HEK293 (cell line): ENCODE measurements around the gene TFR2.

ENCODE experiments used
- CTCF ChIA-PET: fragments of 350-600 bp; formaldehyde crosslinking; extraction: SDS; loops from one replicate; lab custom pipeline; 2021; ENCODE audit warnings: antibody characterized with exemption; lab: Yijun Ruan, JAX
- POLR2A ChIA-PET: fragments of 300-600 bp; formaldehyde crosslinking; extraction: SDS; loops from one replicate; lab custom pipeline; 2020; ENCODE audit warnings: antibody characterized with exemption, inconsistent platforms; lab: Yijun Ruan, JAX
- H3K27ac ChIP-seq: fragments of 200-500 bp; sonication (Bioruptor generic); 2 replicates; pipeline ENCODE4 v1.5.1; 2014; ENCODE audit warnings: low read depth, low read length, control low read depth, inconsistent platforms; ENCODE audit errors: extremely low read depth
- H3K36me3 ChIP-seq, 2 experiments: fragments of 200-500 bp in 1 of 2; sonication (Bioruptor generic) in 1 of 2; 1 replicate in 1 of 2; 2 replicates in 1 of 2; pipeline ENCODE4 v1.5.1; 2014 to 2017; ENCODE audit warnings: inconsistent platforms in 2 of 2, low read length in 2 of 2; ENCODE audit not compliant: control insufficient read depth in 2 of 2, insufficient read depth in 1 of 2
- H3K4me1 ChIP-seq: fragments of 200-500 bp; sonication (Bioruptor generic); 2 replicates; pipeline ENCODE4 v1.5.1; 2014; ENCODE audit warnings: mild to moderate bottlenecking, low read length, inconsistent platforms; ENCODE audit not compliant: control insufficient read depth, insufficient read depth
- H3K4me3 ChIP-seq: 2 replicates; pipeline ENCODE4 v1.5.1; 2011; ENCODE audit warnings: low read depth, mild to moderate bottlenecking, control low read depth, low read length, moderate library complexity
- H3K9me3 ChIP-seq: fragments of 200-500 bp; sonication (Bioruptor generic); 2 replicates; pipeline ENCODE4 v1.5.1; 2014; ENCODE audit warnings: low read depth, low read length, inconsistent platforms; ENCODE audit not compliant: control insufficient read depth, insufficient read depth
- CTCF ChIP-seq: fragments of 450-650 bp; formaldehyde crosslinking; IDR thresholded peaks from 2 replicates; pipeline ENCODE4 v1.5.1; 2016; ENCODE audit warnings: missing biosample characterization, missing genetic modification characterization
- PRDM10 ChIP-seq: fragments of 450-650 bp; formaldehyde crosslinking; IDR thresholded peaks from 2 replicates; pipeline ENCODE4 v1.5.1; 2016; ENCODE audit warnings: missing biosample characterization, missing genetic modification characterization
- ZBTB11 ChIP-seq: fragments of 450-650 bp; formaldehyde crosslinking; conservative IDR thresholded peaks from 2 replicates; pipeline ENCODE4 v1.5.1; 2016; ENCODE audit warnings: low read depth, missing biosample characterization, missing genetic modification characterization
- ZBTB21 ChIP-seq: fragments of 450-650 bp; formaldehyde crosslinking; IDR thresholded peaks from 2 replicates; pipeline ENCODE4 v1.5.1; 2017; ENCODE audit warnings: missing biosample characterization, missing genetic modification characterization
- ZNF211 ChIP-seq: fragments of 450-650 bp; formaldehyde crosslinking; IDR thresholded peaks from 2 replicates; pipeline ENCODE4 v1.5.1; 2016; ENCODE audit warnings: low read depth, missing biosample characterization, missing genetic modification characterization
- ZNF223 ChIP-seq: fragments of 450-650 bp; formaldehyde crosslinking; IDR thresholded peaks from 2 replicates; pipeline ENCODE4 v1.5.1; 2016; ENCODE audit warnings: missing biosample characterization, missing genetic modification characterization
- ZNF398 ChIP-seq: fragments of 450-650 bp; formaldehyde crosslinking; IDR thresholded peaks from 2 replicates; pipeline ENCODE4 v1.5.1; 2017; ENCODE audit warnings: missing biosample characterization, missing genetic modification characterization
- ZNF513 ChIP-seq: fragments of 450-650 bp; IDR thresholded peaks from 2 replicates; pipeline ENCODE4 v1.5.1; 2018; ENCODE audit warnings: missing biosample characterization, missing genetic modification characterization
- ZNF596 ChIP-seq: fragments of 450-650 bp; IDR thresholded peaks from 2 replicates; pipeline ENCODE4 v1.5.0; 2018; ENCODE audit warnings: missing biosample characterization, mild to moderate bottlenecking, missing genetic modification characterization, moderate library complexity
- ZNF600 ChIP-seq: fragments of 450-650 bp; formaldehyde crosslinking; IDR thresholded peaks from 2 replicates; pipeline ENCODE4 v1.5.1; 2016; ENCODE audit warnings: missing biosample characterization, missing genetic modification characterization
- ZNF76 ChIP-seq: fragments of 450-650 bp; formaldehyde crosslinking; IDR thresholded peaks from 2 replicates; pipeline ENCODE4; 2016; ENCODE audit warnings: low read depth, missing biosample characterization, missing genetic modification characterization, borderline replicate concordance

The TFR2 gene

GRCh38 chr7:100683659-100684533 is 42.5 kb upstream of the TFR2 start (continued):
- TF ChIP-seq CTCF (tag by site-specific recombination) (no peak), ZNF513 (tag by site-specific recombination) (no peak), ZNF596 (tag by site-specific recombination) (no peak), ZNF211 (no peak), ZBTB11 (no peak), ZBTB21 (tag by site-specific recombination) (no peak)

GRCh38 chr7:100682991-100683658 is 41.8 kb upstream of the TFR2 start:
- ChIA-PET POLR2A (interaction anchor here (1.4 kb wide), 1 partner anchor 9 kb away, joined by 5 read pairs; no protein-coding TSS in a partner anchor), CTCF (interaction anchor here (0.6 to 1.4 kb wide), 2 partner anchors 8 to 96 kb away, joined by 3 to 11 read pairs; no protein-coding TSS in a partner anchor)

More at GRCh38 chr7:100682991-100683658, 41.8 kb upstream of the TFR2 start:
- TF ChIP-seq ZNF398 (tag by site-specific recombination) = no peak
- TF ChIP-seq ZNF223 = no peak
- peak; percentile 83 for TF ChIP-seq ZNF600 (tag by site-specific recombination)
- no peak for TF ChIP-seq ZNF76 (tag by site-specific recombination)
- TF ChIP-seq PRDM10 = peak; percentile 76; the same call in 1 of the 2 replicates
- no peak overlapping the region for H3K27ac ChIP-seq
- H3K4me1 ChIP-seq = peaks cover 6% of the 10 kb centered on the region; the same call in 1 of the 2 replicates
- no peaks in the 10 kb centered on the region for H3K9me3 ChIP-seq
- no peak overlapping the region for H3K4me3 ChIP-seq
- peaks cover 0 to 90% of the 10 kb centered on the region in 2 experiments; a peak in 2 of 3 replicates for H3K36me3 ChIP-seq
